D341Med (cell line): Measurements from ENCODE around the gene PTH2.

Source experiments
- DNase-seq: peaks from one replicate; pipeline ENCODE4 v3.0.0; 2012; ENCODE audit warnings: low spot score

The PTH2 gene

GRCh38 chr19:49430678-49431329 is 7.6 kb upstream of the PTH2 start:
- no peak for DNase-seq

- DNase-seq = no peak
Observed at GRCh38 chr19:49430172-49430677, 7.0 kb upstream of the PTH2 start.

- no peak for DNase-seq
Observed at GRCh38 chr19:49428547-49429451, 5.6 kb upstream of the PTH2 start.

- no peak for DNase-seq
Observed at GRCh38 chr19:49427855-49428546, 4.8 kb upstream of the PTH2 start.

GRCh38 chr19:49427339-49427738 is 4.1 kb upstream of the PTH2 start:
- no peak for DNase-seq

GRCh38 chr19:49425922-49426592 is 2.8 kb upstream of the PTH2 start:
- no peak for DNase-seq

GRCh38 chr19:49425178-49425577 is 1.9 kb upstream of the PTH2 start, which contains the start of gene GFY:
TSS of gene GFY (plus strand) at chr19:49425388. CDS start at chr19:49426431, 1,043 bp downstream.
- DNase-seq = no peak

- no peak for DNase-seq
Observed at GRCh38 chr19:49423985-49424303, 703 bp upstream of the PTH2 start.

GRCh38 chr19:49422407-49423070 is 702 bp downstream of the PTH2 start:
- DNase-seq = peak; percentile 71

GRCh38 chr19:49421878-49422202 is 1.4 kb downstream of the PTH2 start:
- DNase-seq = no peak

- peak; percentile 94 for DNase-seq
Observed at GRCh38 chr19:49421039-49421877, 2.0 kb downstream of the PTH2 start.

GRCh38 chr19:49420227-49420626 is 3.0 kb downstream of the PTH2 start:
- no peak for DNase-seq

GRCh38 chr19:49419173-49419572 is 4.1 kb downstream of the PTH2 start:
- DNase-seq = no peak

GRCh38 chr19:49418511-49418910 is 4.7 kb downstream of the PTH2 start:
- no peak for DNase-seq

GRCh38 chr19:49417088-49417487 is 6.2 kb downstream of the PTH2 start:
- DNase-seq = no peak

GRCh38 chr19:49415810-49416200 is 7.4 kb downstream of the PTH2 start:
- DNase-seq = no peak

- no peak for DNase-seq
Observed at GRCh38 chr19:49415102-49415809, 8.0 kb downstream of the PTH2 start.

GRCh38 chr19:49414256-49414655 is 9.0 kb downstream of the PTH2 start:
- DNase-seq = no peak

GRCh38 chr19:49413348-49413747 is 9.9 kb downstream of the PTH2 start:
- DNase-seq = no peak

- DNase-seq = no peak
Observed at GRCh38 chr19:49411681-49412326, 11.4 kb downstream of the PTH2 start.
